Prostate gland (tissue), 2 donors: ENCODE data around the gene GZMH.
"Not testable (repeated sequence)": the region's sequence is repeated elsewhere in the genome, so short reads cannot be mapped to it uniquely, and the experiment has no call there.

Source experiments
- POLR2A ChIP-seq: fragments of 450-650 bp; IDR thresholded peaks from one replicate; pipeline ENCODE4 v1.6.1; 2016; ENCODE audit warnings: antibody characterized with exemption, mild to moderate bottlenecking
- POLR2AphosphoS5 ChIP-seq: sonication (generic); formaldehyde crosslinking; IDR thresholded peaks from one replicate; pipeline ENCODE4 v1.6.1; 2017; ENCODE audit warnings: antibody characterized with exemption
- TF ChIP-seq, protein P1 (sequence below), 4 experiments: fragments of 200-600 bp in 2 of 4; fragments of 450-650 bp in 2 of 4; sonication (generic) in 2 of 4; IDR thresholded peaks; 1 replicate in 3 of 4; 2 replicates in 1 of 4; pipeline ENCODE4 v1.5.1; 2016 to 2019; ENCODE audit warnings: antibody characterized with exemption in 4 of 4, mild to moderate bottlenecking in 2 of 4, moderate library complexity in 2 of 4

DNA sequence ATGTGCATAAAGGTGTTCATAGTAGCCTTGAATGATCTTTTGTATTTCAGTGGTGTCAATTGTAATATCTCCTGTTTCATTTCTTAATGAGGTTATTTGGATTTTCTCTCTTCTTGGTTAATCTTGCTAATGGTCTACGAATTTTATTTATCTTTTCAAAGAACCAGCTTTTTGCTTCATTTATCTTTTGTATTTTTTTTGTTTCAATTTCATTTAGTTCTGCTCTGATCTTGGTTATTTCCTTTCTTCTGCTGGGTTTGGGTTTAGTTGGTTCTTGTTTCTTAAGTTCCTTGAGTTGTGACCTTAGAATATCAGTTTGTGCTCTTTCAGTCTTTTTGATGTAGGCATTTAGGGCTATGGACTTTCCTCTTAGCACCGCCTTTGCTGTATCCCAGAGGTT, 18.5 kb downstream of the GZMH start:
- TF ChIP-seq, protein P1, sequence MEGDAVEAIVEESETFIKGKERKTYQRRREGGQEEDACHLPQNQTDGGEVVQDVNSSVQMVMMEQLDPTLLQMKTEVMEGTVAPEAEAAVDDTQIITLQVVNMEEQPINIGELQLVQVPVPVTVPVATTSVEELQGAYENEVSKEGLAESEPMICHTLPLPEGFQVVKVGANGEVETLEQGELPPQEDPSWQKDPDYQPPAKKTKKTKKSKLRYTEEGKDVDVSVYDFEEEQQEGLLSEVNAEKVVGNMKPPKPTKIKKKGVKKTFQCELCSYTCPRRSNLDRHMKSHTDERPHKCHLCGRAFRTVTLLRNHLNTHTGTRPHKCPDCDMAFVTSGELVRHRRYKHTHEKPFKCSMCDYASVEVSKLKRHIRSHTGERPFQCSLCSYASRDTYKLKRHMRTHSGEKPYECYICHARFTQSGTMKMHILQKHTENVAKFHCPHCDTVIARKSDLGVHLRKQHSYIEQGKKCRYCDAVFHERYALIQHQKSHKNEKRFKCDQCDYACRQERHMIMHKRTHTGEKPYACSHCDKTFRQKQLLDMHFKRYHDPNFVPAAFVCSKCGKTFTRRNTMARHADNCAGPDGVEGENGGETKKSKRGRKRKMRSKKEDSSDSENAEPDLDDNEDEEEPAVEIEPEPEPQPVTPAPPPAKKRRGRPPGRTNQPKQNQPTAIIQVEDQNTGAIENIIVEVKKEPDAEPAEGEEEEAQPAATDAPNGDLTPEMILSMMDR (IDR thresholded peaks at IDR 0.05), result not testable (repeated sequence)
- TF ChIP-seq POLR2AphosphoS5, POLR2A: not testable (repeated sequence)
